ENCODE results near the gene ELP4. TPM values are rescaled to one million over a fixed set of nuclear protein-coding genes. Genes with fewer than 3 reads are reported as not detected.
A peak's percentile ranks its signal among the peaks of the same experiment; 100 is the strongest.

ELP4 gene
- total and polyA plus RNA-seq, 3 donors from 2014 or later: 28.0 to 29.7 (median 29.1) TPM

DNA sequence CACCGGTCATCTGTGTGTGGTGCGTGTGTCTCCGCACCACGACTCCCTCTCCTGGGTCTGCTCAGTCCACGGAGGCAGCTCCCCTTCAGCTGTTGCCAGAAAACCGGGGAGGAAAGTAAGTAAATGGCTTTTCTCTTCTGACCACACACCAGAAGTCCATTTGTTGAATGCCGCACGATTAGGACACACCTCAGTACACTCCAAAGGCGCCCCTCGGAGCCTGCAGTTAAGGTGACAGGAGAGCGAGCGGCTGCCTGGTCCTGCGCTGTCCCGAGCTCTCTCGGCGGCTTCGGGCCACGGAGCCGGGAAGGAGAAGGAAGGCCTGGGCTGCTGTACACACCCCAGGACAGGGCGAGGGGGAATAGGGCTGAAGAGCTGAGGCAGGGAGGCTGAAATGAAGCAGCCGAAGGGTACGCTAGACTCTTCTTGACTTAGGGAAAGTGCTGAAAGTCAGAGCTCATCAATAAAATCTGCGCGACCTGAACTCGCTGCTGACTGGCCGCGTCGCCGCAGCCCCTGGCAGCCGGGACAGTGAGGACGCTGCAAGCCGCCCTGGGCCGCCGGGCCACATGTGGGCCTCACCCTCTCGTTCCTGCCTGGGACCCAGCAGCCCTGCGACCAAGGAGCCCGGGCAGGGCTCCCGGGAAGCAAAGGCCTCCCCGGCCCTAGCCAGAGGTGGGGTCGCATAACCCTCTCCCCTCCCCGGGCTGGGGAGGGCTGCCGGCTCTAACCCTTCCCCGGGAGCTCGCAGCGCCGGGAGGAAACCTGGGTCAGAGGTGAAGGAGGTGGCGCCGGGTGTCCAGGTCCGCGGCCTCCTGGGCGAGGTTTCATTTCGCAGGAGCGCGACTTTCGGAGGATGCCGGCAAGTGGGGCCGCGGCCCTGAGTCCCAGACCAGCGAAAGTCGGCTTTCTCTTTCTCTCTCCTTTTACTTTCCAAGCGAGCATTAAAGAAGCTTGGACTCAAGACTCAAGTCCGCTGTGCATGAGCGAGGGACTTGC is 303.1 kb downstream of the ELP4 start:
- peaks cover 49% of the 10 kb centered on the region for H3K4me1 ChIP-seq
- TF ChIP-seq, protein P1, sequence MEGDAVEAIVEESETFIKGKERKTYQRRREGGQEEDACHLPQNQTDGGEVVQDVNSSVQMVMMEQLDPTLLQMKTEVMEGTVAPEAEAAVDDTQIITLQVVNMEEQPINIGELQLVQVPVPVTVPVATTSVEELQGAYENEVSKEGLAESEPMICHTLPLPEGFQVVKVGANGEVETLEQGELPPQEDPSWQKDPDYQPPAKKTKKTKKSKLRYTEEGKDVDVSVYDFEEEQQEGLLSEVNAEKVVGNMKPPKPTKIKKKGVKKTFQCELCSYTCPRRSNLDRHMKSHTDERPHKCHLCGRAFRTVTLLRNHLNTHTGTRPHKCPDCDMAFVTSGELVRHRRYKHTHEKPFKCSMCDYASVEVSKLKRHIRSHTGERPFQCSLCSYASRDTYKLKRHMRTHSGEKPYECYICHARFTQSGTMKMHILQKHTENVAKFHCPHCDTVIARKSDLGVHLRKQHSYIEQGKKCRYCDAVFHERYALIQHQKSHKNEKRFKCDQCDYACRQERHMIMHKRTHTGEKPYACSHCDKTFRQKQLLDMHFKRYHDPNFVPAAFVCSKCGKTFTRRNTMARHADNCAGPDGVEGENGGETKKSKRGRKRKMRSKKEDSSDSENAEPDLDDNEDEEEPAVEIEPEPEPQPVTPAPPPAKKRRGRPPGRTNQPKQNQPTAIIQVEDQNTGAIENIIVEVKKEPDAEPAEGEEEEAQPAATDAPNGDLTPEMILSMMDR (IDR thresholded peaks at IDR 0.05): no peak
- no peak for TF ChIP-seq POLR2A (IDR thresholded peaks at IDR 0.05)
- intact Hi-C loops (cut with DNase I; ENCODE audit: low total_unique reads): no loop called here
- 2 to 8% methylated on average over 38 to 58 of the region's 63 CpGs for WGBS, 2 donors
- no peak overlapping the region for H3K27ac ChIP-seq
- H3K4me3 ChIP-seq: peak overlapping the region; percentile 19 to 40
- no peaks in the 10 kb centered on the region for H3K9me3 ChIP-seq
- no peaks in the 10 kb centered on the region for H3K36me3 ChIP-seq (ENCODE audit: low read depth, missing control alignments)
- no peak for DNase-seq
- no peaks in the 10 kb centered on the region for H3K27me3 ChIP-seq

DNA sequence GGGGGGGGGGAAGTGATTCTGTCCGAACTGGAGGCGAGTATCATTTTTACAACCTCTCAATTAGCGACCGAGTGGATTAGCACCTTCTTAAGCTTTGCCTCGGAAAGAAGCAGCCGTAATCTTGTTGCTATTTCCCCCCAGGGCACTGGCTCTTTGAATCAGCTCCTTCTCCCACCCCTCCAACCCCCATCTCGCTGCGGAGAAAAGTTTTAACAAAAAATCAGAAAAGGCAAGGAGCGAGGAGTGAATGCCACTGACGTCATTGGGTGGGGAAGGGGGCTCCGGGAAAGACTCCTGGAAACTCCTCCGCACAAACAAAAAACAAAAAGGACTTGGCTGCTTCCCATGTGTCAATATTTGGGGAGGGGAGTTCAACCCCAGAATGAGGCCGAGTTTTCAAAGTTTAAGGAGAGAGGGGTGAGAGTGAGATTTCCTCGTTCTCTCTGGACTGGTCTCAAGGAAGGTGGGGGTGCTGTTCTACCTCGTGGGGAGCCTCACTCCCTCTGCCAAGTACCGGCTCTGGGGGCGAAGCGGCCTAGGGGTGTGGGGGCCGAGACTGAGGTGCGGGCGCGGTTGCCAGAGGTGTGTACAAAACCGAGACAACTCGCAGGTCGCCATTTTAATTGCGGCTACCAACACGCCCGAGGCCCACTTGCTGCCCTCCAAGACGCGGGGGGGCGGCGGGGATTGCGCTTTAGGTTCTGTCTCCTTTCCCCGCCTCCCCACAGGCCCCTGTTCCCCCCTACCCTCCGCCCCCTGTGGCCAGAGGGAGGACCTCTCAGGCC is 304.0 kb downstream of the ELP4 start:
- Histone ChIP-seq H3K4me3 (peak overlapping the region; percentile 19 to 40), H3K27ac (no peak overlapping the region), H3K36me3 (ENCODE audit: low read depth, missing control alignments) (no peaks in the 10 kb centered on the region), H3K27me3 (peaks cover 7% of the 10 kb centered on the region), H3K4me1 (peaks cover 54% of the 10 kb centered on the region), H3K9me3 (no peaks in the 10 kb centered on the region)
- 4% methylated on average over 22 to 34 of the region's 35 CpGs for WGBS, 2 donors
- DNase-seq: no peak
- TF ChIP-seq, protein P1 (IDR thresholded peaks at IDR 0.05): no peak
- no peak for TF ChIP-seq POLR2A (IDR thresholded peaks at IDR 0.05)
- intact Hi-C loops (cut with DNase I; ENCODE audit: low total_unique reads): no loop called here

DNA sequence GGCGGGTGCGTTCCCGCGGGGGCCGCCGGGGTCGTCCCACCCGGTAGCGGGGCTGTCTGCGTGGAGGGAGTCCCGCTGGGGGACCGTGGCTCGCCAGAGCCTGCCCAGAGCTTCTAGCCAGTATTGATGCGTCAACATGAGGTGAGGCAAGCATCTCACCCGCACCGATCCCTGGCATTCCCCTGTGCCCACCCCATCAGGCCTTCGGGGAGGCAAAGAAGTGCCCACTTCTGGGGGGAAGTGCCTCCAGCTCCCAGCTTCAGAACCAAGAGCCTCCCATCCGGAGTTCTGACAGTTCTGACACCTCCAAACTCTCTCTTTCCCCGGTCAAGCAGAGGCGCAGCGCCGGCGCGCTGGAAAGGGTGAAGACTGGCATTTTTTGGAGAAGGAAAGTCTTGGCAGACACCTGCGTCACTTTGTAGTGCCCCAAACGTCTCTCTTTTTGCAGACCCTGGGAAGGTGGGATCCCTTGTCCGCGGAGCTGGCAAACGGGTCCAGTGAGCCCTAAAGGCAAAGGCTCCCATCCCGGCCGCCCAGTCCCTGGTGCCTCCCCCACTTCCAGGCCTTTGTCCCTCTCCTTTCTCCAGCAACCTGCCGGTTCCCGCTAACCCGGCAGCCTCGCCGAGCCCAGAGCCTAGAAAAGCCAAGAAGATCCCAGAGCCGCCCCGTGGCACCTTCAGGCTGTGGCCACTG is 304.8 kb downstream of the ELP4 start:
- intact Hi-C loops (cut with DNase I; ENCODE audit: low total_unique reads): no loop called here
- DNase-seq: no peak
- 5 to 6% methylated on average over 24 to 25 of the region's 38 CpGs for WGBS, 2 donors

DNA sequence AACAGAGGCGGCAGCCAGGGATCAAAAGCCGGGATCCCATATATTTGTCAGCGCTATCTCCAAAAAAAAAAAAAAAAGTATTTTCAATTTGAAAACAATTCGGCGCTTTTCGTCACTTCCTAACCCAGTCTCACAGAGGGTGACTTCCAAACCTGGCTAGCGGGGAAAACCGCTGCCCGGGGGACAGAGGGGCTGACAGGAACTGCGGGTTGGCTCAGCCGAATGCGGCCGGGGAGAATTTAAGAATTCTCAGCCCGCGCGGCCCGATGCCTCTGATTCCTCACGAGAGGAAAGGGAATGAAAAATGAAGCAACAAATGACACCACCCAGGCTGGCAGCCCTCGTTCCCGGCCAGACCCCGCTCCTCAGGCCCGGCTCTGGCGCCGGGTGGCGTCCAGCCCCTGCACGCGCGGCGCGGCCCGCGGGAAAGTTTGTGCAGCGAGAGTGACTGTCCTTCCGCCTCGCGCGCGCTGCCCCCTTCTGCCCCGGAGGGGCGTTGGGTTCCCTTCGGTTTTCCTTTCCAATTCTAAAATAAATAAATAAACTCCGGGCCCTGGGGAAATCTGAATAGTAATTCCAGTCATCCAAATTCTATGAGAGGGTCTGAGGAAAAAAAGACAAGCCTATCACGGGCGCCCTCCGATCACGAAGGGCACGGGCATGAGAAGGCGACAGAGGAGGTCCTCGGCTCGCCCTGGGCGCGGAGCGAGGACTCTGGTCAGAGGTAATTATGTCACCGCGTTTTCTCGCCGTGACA is 306.3 kb downstream of the ELP4 start:
- WGBS, 2 donors: 5 to 6% methylated on average over 54 to 57 of the region's 57 CpGs
- peak overlapping the region; percentile 8 to 17 for H3K4me3 ChIP-seq
- intact Hi-C loops (cut with DNase I; ENCODE audit: low total_unique reads): no loop called here
- no peaks in the 10 kb centered on the region for H3K36me3 ChIP-seq (ENCODE audit: low read depth, missing control alignments)
- H3K27me3 ChIP-seq: peaks cover 9% of the 10 kb centered on the region
- H3K4me1 ChIP-seq: peaks cover 42% of the 10 kb centered on the region
- no peak overlapping the region for H3K27ac ChIP-seq
- TF ChIP-seq, protein P1 (IDR thresholded peaks at IDR 0.05): no peak
- TF ChIP-seq POLR2A (IDR thresholded peaks at IDR 0.05): no peak
- no peak for DNase-seq
- no peaks in the 10 kb centered on the region for H3K9me3 ChIP-seq

More for the DNA sequence above, 304.8 kb downstream of the ELP4 start:
- Histone ChIP-seq H3K36me3 (ENCODE audit: low read depth, missing control alignments) (no peaks in the 10 kb centered on the region), H3K4me3 (no peak overlapping the region), H3K27ac (no peak overlapping the region), H3K27me3 (peaks cover 9% of the 10 kb centered on the region), H3K9me3 (no peaks in the 10 kb centered on the region), H3K4me1 (peaks cover 53% of the 10 kb centered on the region)
- no peak for TF ChIP-seq POLR2A (IDR thresholded peaks at IDR 0.05)
- TF ChIP-seq, protein P1 (IDR thresholded peaks at IDR 0.05): no peak
